GM19193 (cell line): ENCODE results near the gene PLEKHA7.

Experiments used
- POLR2A ChIP-seq: IDR thresholded peaks from 4 replicates; pipeline ENCODE4 v1.6.1; 2011; ENCODE audit not compliant: insufficient read depth, insufficient read length; ENCODE audit errors: extremely low read depth

The PLEKHA7 gene

DNA sequence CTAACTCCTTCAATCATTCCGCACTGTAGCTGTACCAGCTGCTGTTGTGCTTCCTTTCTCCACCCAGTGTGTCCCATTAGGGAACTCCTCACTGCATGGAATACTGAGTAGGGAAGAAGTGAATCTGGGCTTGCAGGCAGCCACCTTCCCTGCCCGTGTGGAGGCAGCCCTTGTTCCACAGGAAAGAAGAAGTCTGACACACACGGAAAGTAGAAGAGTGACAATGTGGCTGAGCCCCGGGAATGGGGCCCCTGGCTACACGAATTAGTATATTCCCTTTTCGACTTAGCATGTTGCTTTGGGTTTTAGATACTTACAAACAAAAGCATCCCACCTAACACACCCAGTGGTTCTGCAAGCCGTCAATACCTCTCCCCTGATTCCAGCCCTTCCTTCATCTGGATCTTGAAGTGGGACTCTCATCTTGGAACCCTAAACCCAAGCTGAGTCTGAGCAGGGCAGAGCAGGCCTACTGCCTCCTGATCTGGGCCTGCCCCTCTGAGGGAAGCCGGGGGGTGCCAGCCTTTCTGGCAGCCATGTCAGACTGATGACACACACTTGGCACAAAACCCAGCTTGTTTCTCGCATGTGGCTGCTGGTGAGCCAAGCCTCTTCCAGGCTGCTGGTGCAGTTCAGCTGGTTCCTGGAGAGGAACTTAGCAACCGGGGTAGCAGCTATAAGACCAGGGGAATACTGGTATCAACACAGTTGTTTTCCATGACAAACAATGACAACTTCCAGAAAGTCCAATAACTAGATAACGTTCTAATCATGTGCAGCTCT is 204.1 kb downstream of the PLEKHA7 start:
- TF ChIP-seq POLR2A = no peak

DNA sequence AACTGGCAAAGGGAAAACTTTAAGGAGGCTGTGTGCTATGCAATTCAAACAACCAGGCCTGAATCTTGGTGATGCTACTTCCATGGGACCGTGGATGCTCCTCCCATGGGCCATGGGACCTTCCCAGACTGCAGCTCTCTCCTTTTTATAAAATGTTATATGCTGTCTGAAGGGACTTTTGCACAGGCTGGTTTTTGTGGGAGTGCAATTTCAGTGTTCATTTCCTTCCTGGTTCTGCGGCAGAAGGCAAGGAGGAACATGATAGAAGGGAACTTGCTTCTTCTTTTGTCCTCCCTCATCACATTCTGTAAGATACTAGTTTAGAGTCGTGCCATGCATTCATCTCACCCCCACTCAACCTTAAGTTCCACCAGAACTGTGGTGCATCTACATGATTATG is 206.9 kb downstream of the PLEKHA7 start:
- no peak for TF ChIP-seq POLR2A

DNA sequence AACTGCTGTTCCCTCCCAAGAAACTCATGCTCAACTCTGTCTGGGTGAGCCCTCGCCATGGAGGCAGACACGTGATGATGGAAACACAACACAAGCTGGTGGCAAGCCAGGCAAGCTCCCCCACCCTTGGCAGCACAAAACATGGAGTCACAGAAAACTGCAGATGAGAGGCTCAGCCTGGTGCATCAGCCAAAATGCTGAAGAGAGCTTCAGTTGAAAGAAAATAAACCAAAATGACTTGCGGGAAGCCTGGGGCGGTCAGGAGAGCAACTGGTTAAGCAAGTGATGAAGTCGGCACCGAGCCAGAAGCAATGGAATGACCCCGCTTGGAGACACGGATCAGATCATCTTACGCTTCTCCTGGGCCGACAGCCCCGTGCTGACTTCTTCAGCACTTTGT is 207.4 kb downstream of the PLEKHA7 start:
- no peak for TF ChIP-seq POLR2A

DNA sequence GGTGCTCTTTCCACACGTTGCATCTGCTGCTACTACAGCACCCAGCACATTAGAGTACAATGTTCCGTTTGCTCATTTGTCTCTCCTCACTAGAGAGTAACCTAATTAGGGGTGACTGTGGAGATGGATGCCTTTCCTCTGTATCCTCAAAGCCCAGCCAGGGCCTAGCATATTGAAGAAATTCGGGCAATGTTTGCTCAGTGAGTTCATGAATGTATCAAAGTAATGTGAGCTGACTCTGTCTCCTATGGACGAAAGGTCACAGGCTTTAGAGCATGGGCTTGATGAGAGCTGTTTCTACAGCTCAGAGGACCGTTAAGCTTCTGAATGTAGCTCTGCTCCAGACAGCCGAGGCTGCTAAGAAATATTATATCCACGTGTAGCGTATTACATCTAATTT is 208.3 kb downstream of the PLEKHA7 start:
- TF ChIP-seq POLR2A = no peak

DNA sequence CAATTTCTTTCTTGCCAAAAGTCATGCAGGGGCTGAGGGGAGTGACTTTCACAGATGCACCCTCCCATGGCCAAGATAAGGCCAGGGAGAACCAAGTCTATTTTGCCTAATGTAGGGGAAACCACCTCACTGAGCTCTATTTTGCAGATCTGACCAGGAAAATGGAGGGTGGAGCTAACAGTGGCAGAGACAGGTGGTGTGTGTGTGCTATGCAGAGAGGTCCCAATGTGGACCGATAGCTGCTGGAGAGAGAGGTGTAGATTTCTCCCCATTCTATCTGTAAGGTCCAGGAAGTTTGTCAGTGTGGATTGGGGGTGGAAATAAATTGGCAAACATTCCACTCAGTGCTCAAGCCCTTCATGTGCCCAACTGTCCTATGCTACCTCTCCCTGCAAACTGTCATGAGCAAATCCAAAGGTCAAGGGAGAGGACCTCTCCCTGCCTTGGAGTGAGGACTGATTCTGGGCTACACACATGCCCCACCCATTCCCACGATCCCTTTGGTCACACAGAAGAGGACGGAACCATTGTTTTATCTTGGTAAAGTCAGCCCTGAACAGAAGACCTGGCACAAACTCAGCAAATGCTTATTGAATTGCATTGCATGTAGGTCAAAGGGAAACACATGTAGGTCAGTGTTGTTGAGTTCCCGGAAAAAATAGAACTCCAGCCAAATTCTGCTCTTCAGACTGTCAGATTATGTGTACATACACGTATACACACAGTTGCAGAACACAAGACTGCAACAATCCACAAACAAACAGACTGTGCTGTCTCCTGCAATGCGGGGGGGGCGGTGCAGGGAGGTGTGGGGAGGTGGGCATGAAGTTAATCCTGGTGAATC is 209.9 kb downstream of the PLEKHA7 start:
- TF ChIP-seq POLR2A = no peak

DNA sequence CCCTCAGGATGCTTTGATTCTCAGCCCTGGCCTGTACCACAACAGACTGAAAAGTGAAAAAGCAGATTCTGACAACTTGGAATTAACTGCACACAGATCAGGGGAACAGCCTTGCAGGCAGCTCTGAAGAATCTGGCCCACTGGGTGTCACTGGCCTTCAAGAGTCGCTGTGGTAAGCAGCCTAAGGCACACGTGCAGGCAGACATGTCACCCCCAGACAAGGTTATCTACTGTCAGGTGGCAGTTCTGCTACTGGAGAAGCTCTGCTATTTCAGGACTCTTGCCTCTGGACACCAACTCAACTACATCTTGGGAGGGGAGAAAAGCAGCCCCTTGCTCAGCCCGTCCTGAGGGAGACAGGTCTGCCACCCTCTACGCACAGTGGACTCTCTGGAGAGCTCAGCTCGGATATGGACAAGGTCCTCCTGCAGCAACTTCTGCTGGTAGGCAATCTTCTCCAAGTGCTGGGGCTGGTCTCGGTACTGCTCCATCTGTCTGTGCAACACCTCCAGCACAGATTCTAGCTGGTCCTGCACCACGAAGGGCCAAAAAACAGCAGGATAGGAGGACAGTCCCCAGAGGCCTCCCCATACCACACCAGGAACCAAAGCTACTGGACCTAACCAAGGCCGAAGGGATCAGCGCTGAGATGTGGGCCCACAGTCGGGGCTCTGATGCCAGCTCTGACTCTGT is 212.8 kb downstream of the PLEKHA7 start:
- no peak for TF ChIP-seq POLR2A

DNA sequence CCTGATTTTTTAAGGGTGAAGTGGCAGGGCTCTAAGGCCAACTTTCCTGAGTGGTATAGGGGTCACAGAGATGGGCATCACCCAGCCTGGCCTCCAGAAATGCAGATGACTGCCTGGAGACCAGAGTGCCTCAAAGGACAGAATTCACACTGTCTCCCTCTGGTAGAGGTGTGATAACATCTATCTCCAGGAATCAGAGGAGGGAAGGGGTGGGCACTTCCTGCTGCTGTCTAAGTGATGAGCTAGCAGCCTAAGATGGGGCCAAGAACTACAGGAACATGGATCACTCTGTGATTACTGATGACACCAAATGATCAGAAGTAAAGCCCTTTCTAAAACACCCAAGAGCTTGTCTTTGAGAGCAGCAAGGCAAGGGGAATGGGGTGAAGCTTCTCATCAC is 213.8 kb downstream of the PLEKHA7 start:
- TF ChIP-seq POLR2A = no peak

DNA sequence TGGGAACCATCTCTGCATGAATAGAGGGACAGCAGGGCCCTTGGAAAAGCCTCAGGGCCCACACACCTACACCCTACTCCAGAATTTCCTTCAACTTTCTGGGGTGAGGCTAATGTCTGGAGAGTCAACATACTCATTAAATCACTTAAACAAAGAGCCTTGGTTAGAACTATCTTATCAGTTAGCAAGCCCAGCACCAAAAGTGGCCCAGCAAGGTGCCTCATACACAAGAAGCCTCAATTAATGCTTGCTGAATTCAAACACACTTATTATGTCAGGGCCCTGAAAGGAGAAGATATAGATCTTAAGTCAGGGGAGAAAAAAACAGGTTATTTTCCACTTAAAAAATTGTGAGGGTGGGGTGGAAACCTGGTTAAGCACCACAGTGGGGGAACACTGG is 214.3 kb downstream of the PLEKHA7 start:
- no peak for TF ChIP-seq POLR2A

DNA sequence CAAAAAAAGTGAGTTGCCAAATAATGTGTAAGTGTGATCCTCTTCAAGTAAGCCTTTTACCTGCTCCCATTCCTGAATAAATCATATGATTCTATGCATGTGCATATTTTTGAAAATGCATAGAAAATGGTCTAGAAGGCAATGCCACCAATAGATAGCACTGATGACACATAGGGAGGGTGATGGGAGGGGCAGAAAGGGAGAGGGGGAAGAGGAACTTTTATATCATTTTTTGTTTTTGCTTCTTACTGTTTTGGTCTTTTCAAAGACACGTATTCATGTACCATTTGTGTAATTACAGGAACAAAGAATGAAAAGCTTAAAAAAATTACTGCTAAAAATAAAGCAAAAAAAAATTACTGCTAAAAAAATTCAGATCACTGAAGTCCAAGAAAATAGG is 215.0 kb downstream of the PLEKHA7 start:
- TF ChIP-seq POLR2A = no peak

DNA sequence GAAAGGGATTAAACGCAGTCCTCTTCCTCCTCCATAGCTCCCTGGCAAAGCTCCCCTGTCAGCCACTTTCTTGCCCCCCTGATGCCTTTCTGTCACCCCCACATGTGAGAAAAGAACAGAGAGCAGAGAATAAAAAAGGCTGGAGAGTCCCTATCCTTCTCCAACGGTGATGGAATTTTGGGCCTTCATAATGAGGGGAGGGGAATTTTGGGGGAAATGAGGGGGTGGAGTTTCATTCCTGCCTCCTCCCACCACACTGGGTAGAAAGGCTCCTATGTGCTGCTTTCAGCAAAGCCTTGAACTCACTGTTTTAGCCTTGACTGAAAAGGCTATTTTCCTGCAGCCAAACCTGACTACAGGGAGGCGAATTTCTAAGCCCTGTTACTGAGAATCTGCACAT is 216.4 kb downstream of the PLEKHA7 start:
- no peak for TF ChIP-seq POLR2A

DNA sequence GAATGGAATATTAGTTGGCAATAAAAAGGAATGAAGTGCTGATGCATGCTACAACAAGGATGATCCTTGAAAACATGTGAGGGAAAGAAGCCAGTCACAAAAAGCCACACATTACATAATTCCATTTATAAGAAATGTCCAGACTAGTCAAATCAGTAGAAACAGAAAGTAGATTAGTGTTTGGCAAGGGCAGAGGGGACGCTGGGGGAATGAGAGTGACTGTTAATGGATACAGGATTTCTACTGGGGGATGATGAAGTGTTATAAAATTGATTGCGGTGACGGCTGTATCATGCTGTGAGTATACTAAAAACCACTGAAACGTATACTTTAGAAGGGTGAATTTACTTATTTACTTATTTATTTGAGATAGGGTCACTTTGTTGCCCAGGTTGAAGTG is 217.9 kb downstream of the PLEKHA7 start:
- no peak for TF ChIP-seq POLR2A

DNA sequence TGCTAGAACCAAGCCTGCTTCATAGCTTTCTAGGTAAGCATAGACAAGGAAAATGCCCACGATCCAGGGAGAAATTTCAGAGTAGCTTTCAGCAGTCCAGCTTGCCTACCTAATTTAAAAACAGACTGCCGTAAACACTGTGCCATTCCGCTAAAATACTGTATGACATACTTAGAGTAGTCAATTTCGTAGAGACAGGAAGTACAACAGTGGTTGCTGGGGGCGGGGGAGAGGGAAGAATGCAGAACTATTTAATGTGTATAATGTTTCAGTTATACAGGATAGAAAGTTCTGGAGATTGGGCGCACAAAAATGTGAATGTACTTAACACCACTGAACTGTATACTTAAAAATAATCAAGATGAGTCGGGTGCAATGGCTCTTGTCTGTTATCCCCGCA is 219.1 kb downstream of the PLEKHA7 start:
- TF ChIP-seq POLR2A = no peak

DNA sequence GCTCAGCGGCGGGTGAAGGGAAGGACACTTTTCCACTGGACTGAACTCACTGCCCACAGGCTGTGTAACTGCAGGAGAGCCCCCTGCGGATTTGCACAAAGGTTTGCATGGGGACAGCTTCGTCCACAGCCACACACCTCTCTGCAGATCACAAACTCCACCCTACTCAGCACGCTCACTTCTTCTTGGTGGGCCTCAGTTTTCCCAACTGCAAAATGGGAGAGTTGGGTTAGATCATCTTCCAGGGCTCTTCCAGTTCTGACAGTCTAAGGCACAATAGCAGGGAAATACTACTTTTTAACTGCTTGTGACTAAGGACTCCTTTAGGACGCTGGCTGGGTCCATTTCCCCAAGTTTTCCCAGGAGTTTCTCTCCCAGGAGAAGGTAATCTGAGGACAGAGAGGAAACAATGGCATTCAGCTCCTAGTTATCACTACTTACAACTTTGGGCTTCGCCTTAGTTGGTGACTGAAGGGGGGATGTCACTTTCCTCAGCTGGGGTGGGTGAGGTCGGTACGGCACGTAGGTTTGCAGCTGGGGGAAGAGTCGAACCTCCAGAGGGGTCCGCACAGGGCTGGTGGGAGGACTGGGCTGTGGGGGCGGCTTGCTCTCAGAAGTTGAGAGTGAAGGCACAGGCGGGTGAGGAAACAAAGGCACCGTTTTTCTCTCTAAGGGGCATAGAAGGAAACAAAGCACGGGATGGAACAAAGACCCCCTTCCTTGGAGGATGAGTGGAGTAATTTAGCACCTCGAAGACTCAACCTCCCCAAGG is 220.0 kb downstream of the PLEKHA7 start:
- TF ChIP-seq POLR2A = no peak

DNA sequence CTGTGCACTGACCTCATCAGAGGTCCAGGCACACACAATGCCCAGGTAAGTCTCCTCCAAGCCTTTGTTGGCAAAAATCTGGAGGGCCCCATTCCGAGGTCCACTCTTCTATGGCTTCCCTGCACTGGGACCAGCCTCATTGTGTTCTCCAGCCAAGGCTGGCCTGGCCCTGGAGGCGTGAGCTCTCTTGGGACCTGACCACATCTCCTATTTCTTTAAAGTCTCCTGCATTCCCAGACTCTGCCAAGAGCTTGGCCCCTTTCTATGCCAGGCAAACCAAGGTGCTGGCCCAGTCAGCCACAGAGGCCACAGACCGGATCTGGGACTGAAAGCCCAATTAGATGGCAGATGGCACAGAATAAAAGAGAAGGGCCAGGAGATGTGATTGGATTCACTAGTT is 220.7 kb downstream of the PLEKHA7 start:
- TF ChIP-seq POLR2A = no peak

DNA sequence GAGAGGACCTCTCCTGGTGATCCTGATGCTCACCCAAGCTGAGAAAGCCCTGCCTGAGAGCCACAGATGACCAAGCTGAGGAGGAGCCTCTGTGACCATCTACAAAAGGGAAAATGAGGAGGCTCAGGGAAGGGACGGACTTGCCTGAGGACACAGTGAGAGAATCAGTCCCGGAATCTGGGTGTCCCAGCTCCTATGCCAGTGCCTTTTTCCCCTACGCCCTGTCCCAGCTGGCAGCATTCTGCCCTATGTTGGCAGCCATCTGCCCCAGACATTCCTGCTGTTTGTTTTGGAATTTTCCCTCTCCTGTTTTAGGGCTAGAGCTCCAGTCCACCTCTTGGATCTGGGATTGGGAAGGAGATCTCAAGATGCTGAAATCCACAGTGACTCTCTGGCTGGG is 221.2 kb downstream of the PLEKHA7 start:
- TF ChIP-seq POLR2A = no peak
